Tibial nerve (tissue), 3 donors: ENCODE results near the gene TGFB1.

ENCODE experiments used
- CTCF ChIP-seq, 5 experiments: fragments of 200-600 bp in 3 of 5; fragments of 450-650 bp in 2 of 5; sonication (generic) in 3 of 5; IDR thresholded peaks; one replicate each; pipeline ENCODE4 v1.5.1; 2016 to 2019; ENCODE audit warnings: antibody characterized with exemption in 5 of 5, mild to moderate bottlenecking in 3 of 5, moderate library complexity in 2 of 5
- POLR2A ChIP-seq, 2 donors: fragments of 450-650 bp; IDR thresholded peaks; one replicate each; pipeline ENCODE4 v1.6.1; 2017; ENCODE audit warnings: antibody characterized with exemption in 2 of 2, mild to moderate bottlenecking in 2 of 2, moderate library complexity in 2 of 2

GRCh38 chr19:41325640-41325946 lies 28.1 kb downstream of the TGFB1 start:
- TF ChIP-seq CTCF (IDR thresholded peaks at IDR 0.05): no peak
- no peak for TF ChIP-seq POLR2A (IDR thresholded peaks at IDR 0.05)
